ENCODE results near the gene DUSP16.

DUSP16 gene

GRCh38 chr12:12441843-12442461 is 120.7 kb downstream of the DUSP16 start:
- no peak for DNase-seq (ENCODE audit: low read depth)

- DNase-seq (ENCODE audit: low read depth), result no peak
Observed at GRCh38 chr12:12441429-12441807, 121.2 kb downstream of the DUSP16 start.

DNA sequence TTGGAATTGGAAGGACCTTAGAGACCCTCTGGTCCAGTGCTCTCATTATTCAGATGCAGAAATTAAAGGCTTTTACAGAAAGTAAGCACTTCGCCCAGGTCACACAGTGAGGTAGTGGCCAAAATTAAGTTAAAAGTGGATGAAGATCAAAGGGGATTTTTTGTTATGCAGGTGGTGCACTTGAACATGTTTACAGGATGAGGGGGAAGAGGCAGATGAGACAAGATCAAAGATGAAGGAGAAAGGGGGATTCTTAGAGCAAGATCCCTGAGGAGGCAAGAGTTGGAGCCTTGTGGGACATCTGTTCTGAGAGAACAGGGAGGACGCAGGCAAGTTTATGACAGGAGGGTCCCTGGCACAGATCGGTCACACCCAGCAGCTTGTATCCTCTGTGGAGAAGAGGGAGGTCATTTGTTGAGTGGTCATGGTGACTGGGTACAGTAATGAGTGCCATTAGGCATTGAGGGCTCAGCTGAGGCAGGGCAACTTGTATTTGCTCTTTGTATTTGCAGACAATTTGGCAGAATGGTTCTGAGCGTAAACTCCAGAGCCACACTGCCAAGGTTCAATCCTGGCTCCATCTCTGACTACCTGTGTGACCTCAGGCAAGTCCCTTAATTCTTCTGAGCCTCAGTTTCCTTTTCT is 121.8 kb downstream of the DUSP16 start:
- no peak for DNase-seq (ENCODE audit: low read depth)

DNA sequence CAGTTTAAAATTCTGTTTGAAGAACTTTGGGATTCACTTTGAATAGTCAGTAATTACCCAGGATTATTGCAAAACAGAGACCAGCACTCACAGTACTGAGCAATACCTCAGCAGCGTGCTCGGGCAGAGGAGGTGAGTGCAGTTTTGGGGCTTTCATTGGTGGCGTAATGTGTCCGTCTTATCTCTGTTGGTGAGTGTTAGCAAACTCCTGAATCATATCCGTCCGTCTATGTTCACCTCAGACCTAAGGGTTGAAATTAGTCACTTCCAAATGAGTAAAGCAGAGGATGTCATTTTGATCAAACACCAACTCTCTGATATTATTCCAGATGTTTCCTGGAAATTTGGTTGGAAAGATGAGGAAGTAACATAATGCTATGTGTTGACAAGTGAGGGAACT is 123.0 kb downstream of the DUSP16 start:
- DNase-seq (ENCODE audit: low read depth), result no peak

DNA sequence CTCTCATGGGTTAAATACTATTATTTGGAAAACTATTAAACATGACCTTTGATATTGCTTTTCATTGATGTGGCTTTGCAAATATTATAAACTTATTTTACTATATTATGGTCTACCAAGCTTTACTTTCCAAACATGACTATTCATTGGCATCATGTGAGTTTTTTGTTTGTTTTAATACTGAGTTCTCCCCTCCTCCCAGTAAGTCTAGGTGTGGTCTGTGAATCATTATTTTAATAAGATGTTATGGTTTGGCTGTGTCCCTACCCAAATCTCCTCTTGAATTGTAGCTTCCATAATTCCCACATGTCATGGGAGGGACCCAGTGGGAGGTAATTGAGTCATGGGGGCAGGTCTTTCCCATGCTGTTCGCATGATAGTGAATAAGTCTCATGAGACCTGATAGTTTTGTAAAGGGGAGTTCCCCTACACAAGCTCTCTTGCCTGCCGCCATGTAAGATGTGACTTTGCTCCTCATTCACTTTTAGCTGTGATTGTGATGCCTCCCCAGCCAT is 125.8 kb downstream of the DUSP16 start:
- no peak for DNase-seq (ENCODE audit: low read depth)

- no peak for DNase-seq (ENCODE audit: low read depth)
Observed at GRCh38 chr12:12433203-12433731, 129.4 kb downstream of the DUSP16 start.

DNA sequence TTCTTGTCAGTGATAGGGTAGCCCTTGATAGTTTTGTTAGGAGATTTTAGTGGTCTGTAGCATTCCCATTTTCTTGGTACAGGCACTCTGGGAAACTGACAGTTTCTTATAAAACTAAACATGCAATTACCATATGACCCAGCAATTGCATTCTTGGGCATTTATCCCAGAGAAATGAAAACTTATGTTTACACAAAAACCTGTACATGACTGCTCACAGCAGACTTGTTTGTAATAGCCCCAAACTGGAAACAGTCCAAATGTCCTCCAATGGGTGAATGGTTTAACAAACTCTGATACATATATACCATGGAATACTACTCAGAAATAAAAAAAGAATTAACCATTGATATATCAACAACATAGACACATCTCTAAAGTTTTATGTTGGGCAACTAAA is 130.3 kb downstream of the DUSP16 start:
- no peak for DNase-seq (ENCODE audit: low read depth)

- DNase-seq (ENCODE audit: low read depth), result no peak
Observed at GRCh38 chr12:12428961-12429657, 133.6 kb downstream of the DUSP16 start.

- no peak for DNase-seq (ENCODE audit: low read depth)
Observed at GRCh38 chr12:12428047-12428446, 134.6 kb downstream of the DUSP16 start.

DNA sequence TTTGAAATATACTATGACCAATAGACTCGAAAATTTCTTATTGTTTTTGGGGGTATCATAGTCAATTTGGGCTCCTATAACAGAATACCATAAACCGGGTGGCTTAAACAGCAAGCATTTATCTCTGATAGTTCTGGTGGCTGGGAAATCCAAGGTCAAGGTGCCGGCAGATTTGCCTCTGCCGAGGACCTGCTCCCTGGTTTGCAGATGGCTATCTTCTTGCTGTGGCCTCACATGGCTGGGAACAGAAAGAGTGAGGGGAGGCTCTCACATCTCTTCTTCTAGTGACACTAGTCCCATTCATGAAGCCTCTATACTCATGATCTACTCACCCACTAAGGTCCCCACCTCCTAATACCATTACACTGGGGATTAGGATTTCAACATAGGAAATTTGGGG is 135.1 kb downstream of the DUSP16 start:
- DNase-seq (ENCODE audit: low read depth), result no peak

- DNase-seq (ENCODE audit: low read depth), result no peak
Observed at GRCh38 chr12:12425616-12426015, 137.0 kb downstream of the DUSP16 start.

GRCh38 chr12:12425001-12425400 is 137.7 kb downstream of the DUSP16 start:
- DNase-seq (ENCODE audit: low read depth), result no peak

Measured in CMK (cell line).